T-helper 2 cell (primary cell): ENCODE data around the gene LTF.

ENCODE experiments used
- DNase-seq, 5 experiments: peaks; one replicate each; pipeline versions ENCODE4 v3.0.0 to v3.0.0-alpha.2; 2012 to 2022

LTF gene

GRCh38 chr3:46468753-46469600, 4.3 kb upstream of the LTF start:
- no peak for DNase-seq

- no peak for DNase-seq
Measured at GRCh38 chr3:46467562-46467961, 2.9 kb upstream of the LTF start.

GRCh38 chr3:46466871-46467403, 2.2 kb upstream of the LTF start:
- DNase-seq, result no peak

GRCh38 chr3:46466273-46466672, 1.6 kb upstream of the LTF start:
- DNase-seq, result no peak

- DNase-seq, result no peak
Measured at GRCh38 chr3:46465196-46465520, 453 bp upstream of the LTF start.

- no peak for DNase-seq
Measured at GRCh38 chr3:46463868-46464241, 850 bp downstream of the LTF start.

- no peak for DNase-seq
Measured at GRCh38 chr3:46463120-46463867, 1.4 kb downstream of the LTF start.

- no peak for DNase-seq
Measured at GRCh38 chr3:46462511-46462910, 2.2 kb downstream of the LTF start.

- no peak for DNase-seq
Measured at GRCh38 chr3:46462111-46462510, 2.6 kb downstream of the LTF start.

- DNase-seq, result no peak
Measured at GRCh38 chr3:46460051-46460450, 4.7 kb downstream of the LTF start.

GRCh38 chr3:46456118-46456517, 8.6 kb downstream of the LTF start:
- DNase-seq, result no peak

- no peak for DNase-seq
Measured at GRCh38 chr3:46455231-46456115, 9.2 kb downstream of the LTF start.

GRCh38 chr3:46454606-46455005, 10.1 kb downstream of the LTF start:
- no peak for DNase-seq

- DNase-seq, result no peak
Measured at GRCh38 chr3:46454209-46454595, 10.5 kb downstream of the LTF start.

- DNase-seq, result peak in 1 of 5 experiments; percentile 8
Measured at GRCh38 chr3:46453526-46454208, 11.0 kb downstream of the LTF start.

GRCh38 chr3:46449755-46450552, 14.8 kb downstream of the LTF start:
- no peak for DNase-seq

GRCh38 chr3:46448721-46449120, 16.0 kb downstream of the LTF start:
- no peak for DNase-seq

- no peak for DNase-seq
Measured at GRCh38 chr3:46447228-46447985, 17.3 kb downstream of the LTF start.

- no peak for DNase-seq
Measured at GRCh38 chr3:46442576-46443530, 21.9 kb downstream of the LTF start.
